DMS153 (cell line): ENCODE results near the gene PPM1H.
"Not testable (repeated sequence)": the region's sequence is repeated elsewhere in the genome, so short reads cannot be mapped to it uniquely, and the experiment has no call there.

ENCODE experiments used
- DNase-seq: peaks from one replicate; lab custom pipeline; 2025; lab: John Stamatoyannopoulos, UW

PPM1H gene

DNA sequence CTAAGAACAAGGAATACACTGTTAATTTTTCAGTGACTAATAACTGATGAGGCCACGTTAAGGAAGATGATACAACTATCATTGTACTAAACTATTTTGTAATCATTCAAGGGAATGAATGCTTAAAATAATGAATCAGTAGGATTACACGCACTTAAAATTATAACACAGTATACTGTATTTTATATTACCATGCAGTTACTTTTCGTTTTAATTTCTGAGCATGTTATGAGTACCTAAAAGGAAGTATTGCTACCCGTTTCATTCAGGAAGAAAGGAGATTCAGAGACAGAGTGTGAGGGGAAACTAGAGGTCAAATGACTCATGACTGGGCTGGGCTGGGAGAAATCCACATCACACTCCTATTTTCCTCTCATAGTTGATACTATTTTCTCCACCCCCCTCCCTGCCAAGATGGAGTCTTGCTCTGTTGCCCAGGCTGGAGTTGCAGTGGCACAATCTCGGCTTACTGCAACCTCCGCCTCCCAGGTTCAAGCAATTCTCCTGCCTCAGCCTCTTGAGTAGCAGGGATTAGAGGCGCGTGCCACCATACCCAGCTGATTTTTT lies 202.0 kb downstream of the PPM1H start:
- DNase-seq = no peak

DNA sequence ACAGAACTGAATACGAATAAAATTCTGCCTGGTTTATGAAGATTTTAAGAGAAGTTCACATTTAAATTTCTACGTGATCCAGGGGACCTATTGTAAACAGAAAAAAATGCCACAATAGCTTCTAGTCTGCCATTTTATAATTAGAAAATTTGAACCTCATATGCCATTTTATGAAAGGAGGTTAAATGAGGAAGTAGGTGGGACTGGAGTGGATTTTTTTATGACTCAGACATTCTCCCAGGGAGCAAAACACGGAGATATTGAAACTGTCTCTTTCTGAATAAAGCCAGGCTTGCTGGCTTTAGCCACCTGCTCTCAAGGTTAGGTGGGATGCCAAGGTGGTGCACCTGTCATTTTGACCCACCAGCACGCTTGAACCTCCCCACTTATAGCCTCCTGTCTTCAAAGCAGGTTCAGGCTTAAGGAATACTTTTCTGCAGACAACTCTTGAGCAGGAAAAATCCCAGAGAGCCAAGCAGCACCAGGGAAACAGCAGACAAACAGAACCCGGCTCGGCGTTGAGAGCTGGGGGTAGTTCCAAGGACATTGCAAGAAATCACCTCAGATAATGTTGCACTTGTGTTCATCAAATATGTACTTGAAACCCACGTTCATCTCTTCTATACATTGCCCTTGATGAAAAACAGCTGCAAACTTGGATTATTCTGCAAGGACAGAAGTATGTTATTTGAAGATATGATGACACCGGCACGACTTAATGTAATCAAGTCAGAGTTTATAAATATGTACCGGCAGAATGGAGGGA lies 203.7 kb downstream of the PPM1H start:
- no peak for DNase-seq

DNA sequence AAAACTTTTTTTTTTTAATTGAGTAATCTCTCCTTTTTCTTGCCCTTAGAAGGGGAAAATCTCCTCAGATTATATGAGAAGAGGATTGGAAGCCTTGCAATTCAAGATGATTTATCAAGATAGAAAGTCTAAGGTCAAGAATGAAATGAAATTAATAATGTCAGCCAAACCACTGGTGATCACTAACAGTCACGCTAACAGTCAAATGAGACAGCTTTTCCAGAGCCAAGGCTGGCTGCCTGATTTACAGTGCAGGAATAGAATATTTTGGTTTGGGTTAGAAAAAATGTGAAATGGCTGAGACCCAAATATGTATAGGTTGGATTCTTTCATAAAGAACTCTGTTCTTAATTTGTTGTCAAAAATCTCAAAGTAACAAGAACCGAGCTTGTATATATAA lies 204.3 kb downstream of the PPM1H start:
- no peak for DNase-seq

DNA sequence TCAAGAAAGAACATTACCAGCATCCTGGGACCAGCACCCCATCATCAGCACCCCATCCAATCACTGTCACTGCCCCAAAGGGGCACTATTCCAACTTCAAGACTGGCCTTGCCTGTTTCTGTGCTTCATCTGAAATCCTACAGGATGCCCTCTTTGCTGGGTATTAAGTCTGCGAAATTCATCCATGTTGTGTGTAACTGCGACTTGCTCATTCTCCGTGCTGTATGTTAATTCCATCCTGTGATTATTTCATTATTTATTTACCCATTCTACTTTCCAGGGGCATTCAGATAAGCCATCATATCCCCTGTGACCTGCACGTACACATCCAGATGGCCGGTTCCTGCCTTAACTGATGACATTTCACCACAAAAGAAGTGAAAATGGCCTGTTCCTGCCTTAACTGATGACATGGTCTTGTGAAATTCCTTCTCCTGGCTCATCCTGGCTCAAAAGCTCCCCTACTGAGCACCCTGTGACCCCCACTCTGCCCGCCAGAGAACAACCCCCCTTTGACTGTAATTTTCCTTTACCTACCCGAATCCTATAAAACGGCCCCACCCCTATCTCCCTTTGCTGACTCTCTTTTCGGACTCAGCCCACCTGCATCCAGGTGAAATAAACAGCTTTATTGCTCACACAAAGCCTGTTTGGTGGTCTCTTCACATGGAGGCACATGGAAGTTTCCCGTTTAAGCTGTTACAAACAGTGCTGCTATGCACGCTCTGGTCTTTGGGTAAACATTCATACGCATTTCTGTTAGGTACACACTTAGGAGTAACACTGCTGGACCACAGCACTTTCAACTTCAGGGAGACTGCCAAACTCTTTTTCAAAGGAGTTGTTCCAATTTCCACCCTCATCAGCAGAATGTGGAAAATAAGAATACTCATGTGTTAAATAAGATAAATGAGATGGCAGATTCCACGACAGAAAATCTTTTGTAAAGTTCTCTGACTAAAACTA lies 205.1 kb downstream of the PPM1H start:
- not testable (repeated sequence) for DNase-seq

DNA sequence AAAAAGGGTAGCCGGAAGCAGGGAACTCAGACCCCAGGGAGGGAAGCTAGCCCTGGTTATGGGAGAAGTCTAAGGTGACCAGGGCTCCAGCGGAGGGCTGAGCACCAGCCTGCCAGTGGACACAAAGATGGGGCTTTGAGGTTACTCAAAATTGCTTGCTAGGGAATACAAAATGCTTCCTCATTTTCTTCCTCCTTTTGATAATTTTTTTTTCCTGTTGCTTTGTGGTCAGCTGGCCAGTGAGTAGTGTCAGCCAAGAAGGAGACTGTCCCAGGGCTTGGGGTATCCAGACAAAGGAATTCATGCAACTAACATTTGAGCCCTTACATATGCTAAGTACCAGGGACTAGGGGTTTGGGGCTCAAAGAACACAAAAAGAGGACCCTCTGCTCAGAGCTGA lies 206.2 kb downstream of the PPM1H start:
- no peak for DNase-seq

DNA sequence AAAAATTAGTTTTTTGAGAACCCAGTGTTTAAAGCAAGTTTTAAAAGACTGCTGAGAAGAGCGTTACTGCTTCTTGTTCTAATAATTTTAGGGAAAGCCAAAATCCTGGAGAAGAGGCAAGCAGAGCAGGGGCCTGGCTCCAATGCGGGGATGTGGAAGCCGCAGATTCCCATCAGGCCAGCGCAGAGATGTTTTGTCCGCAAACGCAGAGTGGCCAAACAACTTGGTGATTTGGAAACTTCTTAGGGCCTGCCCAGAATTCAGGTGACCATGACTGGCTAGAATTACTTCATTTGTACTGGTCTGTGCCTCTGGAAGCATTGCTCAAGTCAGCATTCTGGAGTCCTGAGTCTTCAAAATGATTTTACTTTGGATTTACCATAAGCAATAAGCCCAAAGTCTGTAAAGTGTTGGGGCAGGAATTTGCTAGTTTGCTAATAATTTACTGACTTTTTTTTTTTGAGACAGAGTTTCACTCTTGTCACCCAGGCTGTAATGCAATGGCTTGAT lies 208.4 kb downstream of the PPM1H start:
- no peak for DNase-seq

DNA sequence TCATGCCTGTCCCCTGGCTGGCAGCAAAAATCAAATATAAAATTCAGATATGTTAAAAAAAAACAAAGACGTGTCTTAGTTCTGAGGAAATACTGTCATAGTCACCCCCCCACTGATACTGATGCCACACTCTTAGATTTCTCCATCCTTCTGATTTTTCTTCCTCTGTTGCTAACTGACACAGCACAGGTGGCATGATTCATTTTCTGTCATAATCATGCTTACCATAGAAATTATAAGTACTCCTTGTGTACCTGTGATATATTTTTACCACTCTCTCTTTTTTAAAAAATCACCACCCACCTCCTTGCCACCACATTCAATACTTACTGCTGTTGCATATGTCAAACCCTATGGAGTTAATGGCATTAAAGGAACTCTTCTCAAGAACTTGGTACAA lies 209.2 kb downstream of the PPM1H start:
- DNase-seq = no peak

DNA sequence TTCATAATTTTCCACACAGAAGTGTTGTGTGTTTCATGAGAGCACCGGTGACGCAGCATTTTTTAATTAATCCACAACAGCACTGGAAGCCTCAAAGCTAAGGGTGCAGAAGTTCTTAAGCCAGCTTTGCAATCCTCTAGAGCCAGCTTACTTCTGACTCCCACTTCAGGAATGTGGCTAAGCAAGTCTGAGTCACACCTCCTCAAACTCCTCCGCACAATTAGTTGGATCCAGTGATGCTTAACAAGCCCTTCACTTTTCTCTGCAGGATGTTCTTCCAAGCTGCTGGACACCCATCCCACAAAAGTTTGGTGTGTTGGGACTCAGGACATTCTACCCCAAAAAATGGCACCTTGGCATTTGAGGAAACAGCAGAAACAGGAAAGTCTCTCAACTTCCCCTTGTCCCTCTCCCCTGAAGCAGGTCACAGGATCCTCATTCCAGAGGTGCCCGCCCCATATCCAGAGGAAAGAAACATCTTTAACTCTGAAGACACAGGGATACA lies 210.0 kb downstream of the PPM1H start:
- no peak for DNase-seq

DNA sequence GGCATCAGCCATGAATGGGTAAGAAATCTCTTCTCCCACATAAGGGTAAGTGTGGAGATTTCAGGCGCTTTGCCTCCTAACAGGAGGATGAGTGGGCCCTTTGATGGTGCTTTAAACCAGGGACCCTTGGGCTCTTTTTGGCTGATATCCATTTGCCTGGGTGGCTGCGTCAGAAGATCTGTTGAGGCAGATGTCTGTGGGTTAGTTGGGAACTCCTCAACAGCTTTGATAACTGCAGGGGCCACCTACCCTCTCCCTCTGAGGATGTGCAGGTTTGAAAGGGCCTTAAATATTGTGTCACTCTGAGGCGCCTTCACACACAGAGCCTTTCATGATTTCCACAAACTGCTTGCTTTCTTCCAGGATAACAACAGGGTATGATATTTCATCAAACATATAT lies 210.7 kb downstream of the PPM1H start:
- DNase-seq = no peak

DNA sequence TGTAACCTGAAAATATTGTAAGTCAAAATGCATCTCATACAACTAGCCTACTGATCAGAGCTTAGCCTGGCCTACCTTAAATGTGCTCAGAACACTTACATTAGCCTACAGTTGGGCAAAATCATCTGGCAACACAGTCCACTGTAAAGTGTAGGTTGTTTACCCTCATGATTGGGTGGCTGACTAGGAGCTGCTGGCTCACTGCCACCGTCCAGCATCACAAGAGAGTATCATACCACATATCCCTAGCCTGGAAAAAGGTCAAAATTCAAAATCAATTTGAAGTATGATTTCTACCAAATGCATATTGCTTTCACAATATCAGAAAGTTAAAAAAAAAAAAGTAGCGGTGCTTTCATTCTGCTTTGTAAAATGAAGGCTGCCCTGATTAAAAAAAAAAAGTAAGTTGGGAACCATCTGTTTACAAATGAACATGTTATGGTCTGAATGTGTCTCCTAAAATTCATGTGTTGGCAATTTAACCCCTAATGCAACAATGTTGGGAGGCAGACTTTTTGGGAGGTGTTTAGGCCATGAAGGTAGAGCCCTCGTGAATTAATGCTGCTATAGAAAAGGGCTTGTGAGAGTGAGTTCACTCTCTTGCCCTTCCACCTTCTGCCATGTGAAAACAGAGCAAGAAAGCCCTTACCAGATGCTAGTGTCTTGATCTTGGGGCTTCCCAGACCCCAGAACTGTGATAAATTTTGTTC lies 211.8 kb downstream of the PPM1H start:
- peak; percentile 36 for DNase-seq

DNA sequence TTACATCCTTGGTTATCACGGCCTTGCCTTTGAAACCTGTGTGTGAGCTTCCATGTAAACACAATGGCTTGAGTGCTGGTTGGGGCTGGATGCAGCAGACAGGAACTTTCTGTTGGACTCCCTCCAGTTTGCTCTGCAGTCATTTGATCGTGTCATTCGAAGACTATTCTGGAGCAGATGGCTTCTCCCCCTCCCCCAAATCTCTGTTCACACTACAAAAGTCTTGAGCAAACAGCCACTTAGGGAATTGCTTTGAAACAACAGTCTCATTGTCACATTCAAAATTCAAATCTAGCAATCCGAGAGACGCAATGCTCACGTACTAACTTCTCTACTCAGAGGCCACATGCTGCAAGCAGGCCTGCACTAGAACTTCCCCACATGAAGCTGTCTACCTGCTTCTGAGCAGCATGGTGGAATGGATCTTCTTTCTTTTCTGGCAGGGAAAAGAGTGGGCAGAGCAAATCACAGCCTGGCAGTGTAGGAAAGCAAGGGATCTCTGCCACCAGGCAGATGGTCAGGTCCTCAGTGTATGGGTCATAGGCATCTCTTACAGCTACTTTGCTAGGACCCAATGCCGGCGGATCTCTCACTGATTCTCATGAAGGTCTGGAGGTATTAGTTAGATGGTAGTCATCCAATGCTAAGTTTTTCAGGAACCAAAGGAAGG lies 214.2 kb downstream of the PPM1H start:
- DNase-seq = peak; percentile 31

DNA sequence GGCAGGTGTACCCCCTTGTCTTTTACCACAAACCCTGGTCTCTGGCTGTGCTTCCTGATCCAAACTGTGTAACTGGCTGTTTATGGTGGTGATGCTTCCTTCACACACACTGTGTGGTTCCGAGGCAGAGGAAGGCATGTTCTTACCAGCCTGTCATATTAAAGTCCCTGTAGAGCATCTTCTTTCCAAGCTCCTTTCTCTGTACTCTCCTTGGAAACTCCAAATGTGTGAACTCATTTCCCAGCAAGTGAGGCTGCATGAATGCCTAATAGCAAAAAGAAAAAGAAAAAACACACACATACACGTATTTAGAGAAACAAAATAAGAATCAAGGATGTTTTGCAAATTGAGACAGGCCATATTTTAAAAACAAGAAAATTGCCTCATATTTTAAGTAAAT lies 214.9 kb downstream of the PPM1H start:
- DNase-seq = no peak

DNA sequence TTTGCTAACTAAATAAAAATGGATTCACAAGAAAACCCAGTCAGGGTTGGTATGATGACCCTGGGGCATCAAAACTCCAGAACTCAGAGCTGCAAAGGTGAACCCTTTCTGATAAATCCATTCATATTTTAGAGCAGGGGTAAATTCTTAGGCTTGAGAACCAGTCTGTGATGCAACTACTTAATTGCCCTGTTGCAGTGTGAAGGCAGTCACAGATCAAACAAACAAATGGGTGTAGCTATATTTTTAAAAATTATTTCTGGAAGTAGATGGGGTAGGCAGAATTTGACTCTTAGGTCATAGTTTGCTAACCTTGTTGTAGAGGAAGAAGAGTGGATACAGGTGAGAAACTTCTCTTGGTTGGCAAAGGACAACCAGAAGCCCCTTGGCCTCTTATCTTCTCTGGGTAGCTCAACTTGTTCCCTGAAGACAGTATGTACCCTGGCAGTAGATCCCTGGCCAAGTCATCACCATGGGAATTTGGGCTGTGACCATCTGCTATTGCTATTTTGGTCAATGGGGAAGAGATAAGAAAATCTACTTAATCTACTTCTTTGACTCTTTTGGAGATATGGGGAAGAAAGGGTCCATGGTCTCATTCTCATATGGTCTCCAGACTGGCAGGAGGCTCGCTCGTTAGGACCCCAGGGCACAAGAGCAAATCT lies 216.1 kb downstream of the PPM1H start:
- DNase-seq = no peak

DNA sequence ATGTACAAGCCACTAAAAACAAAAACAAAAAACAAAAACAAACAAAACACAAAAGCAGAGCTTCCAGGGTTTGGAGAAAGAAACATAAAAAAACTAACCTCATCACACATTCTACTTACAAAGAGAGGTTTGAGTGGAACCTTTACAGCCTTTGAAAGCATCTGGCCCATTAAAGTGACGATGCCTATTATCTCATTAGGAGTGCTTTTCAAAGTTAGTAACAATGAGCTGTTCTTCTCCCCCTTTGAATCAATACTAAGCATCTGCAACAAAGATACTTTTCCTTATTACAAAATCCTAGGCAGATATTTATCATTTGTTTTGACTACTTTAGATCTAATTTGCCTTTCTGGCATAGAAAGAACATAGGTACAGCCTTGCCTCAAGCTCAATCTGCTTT lies 217.3 kb downstream of the PPM1H start:
- no peak for DNase-seq

DNA sequence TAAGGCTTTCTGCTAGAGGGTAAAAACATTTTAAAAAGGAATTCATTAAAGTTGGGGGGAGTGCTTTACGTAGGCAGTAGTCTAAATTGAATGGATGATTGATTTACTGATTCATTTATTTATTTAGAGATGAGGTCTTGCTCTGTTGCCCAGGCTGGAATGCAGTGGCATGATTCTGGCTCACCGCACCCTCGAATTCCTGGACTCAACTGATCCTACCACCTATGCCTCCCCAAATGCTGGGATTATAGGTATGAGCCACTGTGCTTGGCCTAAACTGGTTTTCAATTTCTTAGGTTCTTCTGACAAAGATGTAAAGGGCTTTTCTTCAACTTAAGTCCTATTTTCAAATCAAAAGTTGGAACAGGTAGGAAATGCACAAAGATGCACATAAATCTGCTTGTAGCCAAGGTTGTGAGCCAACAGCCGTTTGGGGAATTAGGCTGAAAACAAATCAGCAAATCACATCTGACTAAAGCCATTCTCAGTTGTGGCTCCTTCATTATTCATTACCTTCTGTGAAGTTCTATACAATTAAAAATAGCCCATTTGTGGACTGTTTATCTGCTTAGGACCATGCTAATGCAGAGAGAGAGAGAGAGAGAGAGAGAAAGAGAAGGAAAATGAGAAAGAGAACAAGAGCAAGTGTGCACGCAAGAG lies 218.0 kb downstream of the PPM1H start:
- no peak for DNase-seq

DNA sequence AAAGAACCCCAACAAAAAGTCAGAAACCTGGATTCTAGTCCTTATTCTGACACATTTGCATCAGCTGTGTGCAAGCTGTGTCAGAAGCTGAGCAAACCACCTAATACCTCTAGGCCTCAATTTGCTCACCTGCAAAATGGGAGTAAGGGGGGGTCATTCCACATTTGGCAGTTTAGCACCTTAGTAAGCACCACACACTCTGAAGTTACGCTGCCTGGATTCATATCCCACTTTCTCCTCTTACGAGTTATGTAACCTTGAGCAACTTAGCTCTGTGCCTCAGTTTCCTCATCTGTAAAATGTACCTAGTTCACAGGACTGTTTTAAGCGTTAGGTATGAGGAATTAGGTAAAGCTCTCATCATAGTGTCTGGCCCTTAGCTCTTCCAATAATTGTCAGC lies 218.9 kb downstream of the PPM1H start:
- no peak for DNase-seq

DNA sequence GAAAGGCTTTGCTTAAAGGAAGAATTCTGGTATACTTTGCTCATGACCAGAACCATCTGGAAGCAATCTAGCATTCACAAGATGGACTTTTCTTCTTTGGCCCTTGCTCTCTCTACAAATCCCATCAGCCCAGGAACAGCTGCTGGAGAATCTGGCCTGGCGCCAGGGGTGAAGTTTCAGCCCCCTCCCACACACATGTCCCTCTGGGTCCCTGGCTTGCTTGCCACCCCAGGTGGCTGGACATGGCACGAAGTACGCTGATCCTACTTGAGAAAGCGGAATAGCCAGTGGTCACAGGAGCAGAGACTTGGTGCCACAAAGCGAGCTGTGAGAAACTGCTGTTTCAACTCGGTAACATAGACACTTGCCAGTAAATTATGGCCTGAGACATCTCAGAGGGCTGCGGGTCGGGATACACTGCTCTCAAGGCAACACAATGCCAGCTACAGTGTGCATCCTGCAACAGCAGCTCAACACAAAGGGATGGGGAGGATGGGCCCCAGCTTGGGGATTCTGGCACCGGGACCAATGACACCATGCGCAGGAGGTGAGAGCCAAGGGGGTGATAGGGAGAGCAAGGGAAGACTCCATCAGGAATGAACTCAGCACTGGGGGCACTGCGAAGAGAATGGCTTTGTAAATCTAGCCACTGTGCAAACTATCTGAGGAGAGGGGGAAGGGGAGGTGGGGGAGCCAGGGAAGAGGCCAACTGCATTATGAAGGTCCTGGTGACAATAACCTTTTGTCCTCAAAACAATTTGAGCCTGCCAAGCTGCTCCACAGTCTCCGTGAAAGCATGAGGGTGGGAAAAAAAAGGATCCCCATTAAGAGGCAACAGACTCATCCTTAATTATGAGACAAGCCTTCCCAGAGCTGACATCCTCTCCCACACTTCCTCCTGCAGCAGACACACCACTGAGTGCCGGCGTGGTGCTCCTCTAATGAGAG lies 219.9 kb downstream of the PPM1H start:
- no peak for DNase-seq

DNA sequence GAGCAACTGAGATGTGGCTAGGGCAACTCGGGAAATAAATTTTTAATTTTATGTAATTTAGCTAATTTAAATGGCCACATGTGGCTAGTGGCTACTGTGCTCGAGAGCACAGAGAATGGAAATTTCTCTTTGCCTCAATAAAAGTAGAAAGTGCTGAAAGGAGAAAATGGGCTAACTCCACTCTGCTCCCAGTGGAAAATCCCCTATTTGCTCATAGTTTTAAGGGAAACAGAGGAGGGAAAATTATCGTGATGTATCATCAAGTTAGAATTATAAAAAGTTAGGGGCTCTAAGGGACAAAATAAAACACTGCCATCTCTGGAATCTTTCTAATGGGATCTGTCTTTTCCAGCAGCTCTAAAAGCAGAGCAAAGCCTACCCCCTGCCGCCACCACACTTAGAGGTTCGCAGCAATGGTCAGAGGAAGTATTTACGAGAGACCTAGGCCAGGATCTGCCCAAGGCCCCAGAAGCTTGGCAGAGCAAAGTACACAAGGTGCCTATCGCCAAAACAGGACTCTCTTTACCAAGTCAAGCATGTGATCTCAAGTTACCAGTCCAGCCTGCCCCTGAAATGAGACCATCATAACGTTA lies 220.7 kb downstream of the PPM1H start:
- DNase-seq = no peak

DNA sequence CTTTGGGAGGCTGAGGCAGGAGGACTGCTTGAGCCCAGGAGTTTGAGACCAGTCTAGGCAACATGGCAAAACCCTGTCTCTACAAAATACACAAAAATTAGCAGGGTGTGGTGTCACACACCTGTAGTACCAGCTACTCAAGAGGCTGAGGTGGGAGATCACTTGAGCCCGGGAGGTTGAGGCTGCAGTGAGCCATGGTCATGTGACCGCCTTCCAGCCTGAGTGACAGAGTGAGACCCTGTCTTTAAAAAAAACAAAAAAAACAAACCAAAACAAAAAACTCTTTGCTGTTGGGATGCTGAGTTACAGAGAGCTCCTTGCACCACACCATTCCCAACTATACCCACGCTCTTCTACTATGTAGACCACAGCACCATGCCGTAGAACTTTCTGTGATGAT lies 221.2 kb downstream of the PPM1H start:
- DNase-seq = no peak
